HEK293 (cell line): ENCODE data around the gene B9D1.
A peak's percentile ranks its signal among the peaks of the same experiment; 100 is the strongest.

Experiments
- HOXD13 ChIP-seq: sonication (generic); formaldehyde crosslinking; IDR thresholded peaks from 2 replicates; pipeline ENCODE4 v1.8.0; 2022; ENCODE audit warnings: missing genetic modification reagents, borderline replicate concordance
- KLF1 ChIP-seq: fragments of 450-650 bp; formaldehyde crosslinking; IDR thresholded peaks from 2 replicates; pipeline ENCODE4 v1.5.1; 2016; ENCODE audit warnings: missing biosample characterization, missing genetic modification characterization
- MYNN ChIP-seq: fragments of 450-650 bp; formaldehyde crosslinking; IDR thresholded peaks from 2 replicates; pipeline ENCODE4 v1.5.1; 2016; ENCODE audit warnings: missing biosample characterization, missing genetic modification characterization, borderline replicate concordance
- MZF1 ChIP-seq: fragments of 450-650 bp; formaldehyde crosslinking; IDR thresholded peaks from 2 replicates; pipeline ENCODE4 v1.5.1; 2017; ENCODE audit warnings: missing biosample characterization, missing genetic modification characterization, borderline replicate concordance
- PRDM6 ChIP-seq: fragments of 450-650 bp; formaldehyde crosslinking; IDR thresholded peaks from 2 replicates; pipeline ENCODE4 v1.5.1; 2017; ENCODE audit warnings: missing biosample characterization, missing genetic modification characterization
- REST ChIP-seq: fragments of 450-650 bp; formaldehyde crosslinking; IDR thresholded peaks from 2 replicates; pipeline ENCODE4 v1.5.1; 2016; ENCODE audit warnings: missing biosample characterization, missing genetic modification characterization
- ZFHX2 ChIP-seq: fragments of 450-650 bp; formaldehyde crosslinking; conservative IDR thresholded peaks from 2 replicates; pipeline ENCODE4 v1.5.1; 2016; ENCODE audit warnings: missing biosample characterization, missing genetic modification characterization
- ZFP41 ChIP-seq: fragments of 450-650 bp; formaldehyde crosslinking; IDR thresholded peaks from 2 replicates; pipeline ENCODE4 v1.5.1; 2016; ENCODE audit warnings: missing biosample characterization, missing genetic modification characterization, borderline replicate concordance
- ZNF169 ChIP-seq: fragments of 450-650 bp; formaldehyde crosslinking; IDR thresholded peaks from 2 replicates; pipeline ENCODE4 v1.5.1; 2016; ENCODE audit warnings: missing biosample characterization, missing genetic modification characterization
- ZNF19 ChIP-seq: fragments of 450-650 bp; formaldehyde crosslinking; IDR thresholded peaks from 2 replicates; pipeline ENCODE4; 2016; ENCODE audit warnings: missing biosample characterization, missing genetic modification characterization, low read depth
- ZNF221 ChIP-seq: fragments of 450-650 bp; formaldehyde crosslinking; IDR thresholded peaks from 2 replicates; pipeline ENCODE4 v1.5.1; 2017; ENCODE audit warnings: missing biosample characterization, missing genetic modification characterization, borderline replicate concordance
- ZNF23 ChIP-seq: fragments of 450-650 bp; formaldehyde crosslinking; IDR thresholded peaks from 2 replicates; pipeline ENCODE4 v1.5.1; 2016; ENCODE audit warnings: missing biosample characterization, missing genetic modification characterization, borderline replicate concordance
- ZNF266 ChIP-seq: fragments of 450-650 bp; formaldehyde crosslinking; IDR thresholded peaks from 2 replicates; pipeline ENCODE4 v1.5.1; 2016; ENCODE audit warnings: missing biosample characterization, missing genetic modification characterization, low read depth
- ZNF280C ChIP-seq: fragments of 450-650 bp; formaldehyde crosslinking; IDR thresholded peaks from 2 replicates; pipeline ENCODE4 v1.5.1; 2016; ENCODE audit warnings: missing biosample characterization, missing genetic modification characterization
- ZNF302 ChIP-seq: fragments of 450-650 bp; formaldehyde crosslinking; IDR thresholded peaks from 2 replicates; pipeline ENCODE4 v1.5.1; 2016; ENCODE audit warnings: missing biosample characterization, missing genetic modification characterization, low read depth
- ZNF366 ChIP-seq: fragments of 450-650 bp; formaldehyde crosslinking; conservative IDR thresholded peaks from 2 replicates; pipeline ENCODE4 v1.5.1; 2016; ENCODE audit warnings: missing biosample characterization, missing genetic modification characterization
- ZNF37A ChIP-seq: fragments of 450-650 bp; IDR thresholded peaks from 2 replicates; pipeline ENCODE4 v1.5.1; 2018; ENCODE audit warnings: missing biosample characterization, missing genetic modification characterization
- ZNF423 ChIP-seq: fragments of 450-650 bp; formaldehyde crosslinking; IDR thresholded peaks from 2 replicates; pipeline ENCODE4 v1.5.1; 2016; ENCODE audit warnings: missing biosample characterization, missing genetic modification characterization
- ZNF513 ChIP-seq: fragments of 450-650 bp; IDR thresholded peaks from 2 replicates; pipeline ENCODE4 v1.5.1; 2018; ENCODE audit warnings: missing biosample characterization, missing genetic modification characterization
- ZNF558 ChIP-seq: fragments of 450-650 bp; formaldehyde crosslinking; IDR thresholded peaks from 2 replicates; pipeline ENCODE4 v1.5.1; 2016; ENCODE audit warnings: missing biosample characterization, missing genetic modification characterization
- ZNF571 ChIP-seq: fragments of 450-650 bp; formaldehyde crosslinking; IDR thresholded peaks from 2 replicates; pipeline ENCODE4 v1.5.0; 2017; ENCODE audit warnings: missing biosample characterization, missing genetic modification characterization
- ZNF585B ChIP-seq: fragments of 450-650 bp; formaldehyde crosslinking; IDR thresholded peaks from 2 replicates; pipeline ENCODE4 v1.5.1; 2016; ENCODE audit warnings: missing biosample characterization, missing genetic modification characterization
- ZNF654 ChIP-seq: fragments of 450-650 bp; formaldehyde crosslinking; IDR thresholded peaks from 2 replicates; pipeline ENCODE4 v1.5.1; 2016; ENCODE audit warnings: low read depth, missing biosample characterization, missing genetic modification characterization
- ZNF664 ChIP-seq: fragments of 450-650 bp; formaldehyde crosslinking; IDR thresholded peaks from 2 replicates; pipeline ENCODE4 v1.5.1; 2016; ENCODE audit warnings: missing biosample characterization, missing genetic modification characterization
- ZNF747 ChIP-seq: fragments of 450-650 bp; formaldehyde crosslinking; IDR thresholded peaks from 2 replicates; pipeline ENCODE4 v1.5.1; 2016; ENCODE audit warnings: missing biosample characterization, missing genetic modification characterization
- ZNF768 ChIP-seq: fragments of 450-650 bp; formaldehyde crosslinking; IDR thresholded peaks from 2 replicates; pipeline ENCODE4 v1.5.1; 2018; ENCODE audit warnings: missing biosample characterization, mild to moderate bottlenecking, missing genetic modification characterization
- ZNF776 ChIP-seq: fragments of 450-650 bp; formaldehyde crosslinking; IDR thresholded peaks from 2 replicates; pipeline ENCODE4 v1.5.0; 2017; ENCODE audit warnings: missing biosample characterization, missing genetic modification characterization, borderline replicate concordance
- ZNF792 ChIP-seq: fragments of 450-650 bp; formaldehyde crosslinking; IDR thresholded peaks from 2 replicates; pipeline ENCODE4 v1.5.1; 2016; ENCODE audit warnings: missing biosample characterization, missing genetic modification characterization
- ZSCAN16 ChIP-seq: fragments of 450-650 bp; formaldehyde crosslinking; IDR thresholded peaks from 2 replicates; pipeline ENCODE4 v1.5.1; 2016; ENCODE audit warnings: missing biosample characterization, missing genetic modification characterization

Gene B9D1

GRCh38 chr17:19362277-19363113 lies at the start of gene B9D1 (continued):
- TF ChIP-seq ZNF747, result no peak
- no peak for TF ChIP-seq ZNF221
- TF ChIP-seq ZNF423 (tag by site-specific recombination), result peak; percentile 87
- peak; percentile 42; the same call in 1 of the 2 replicates for TF ChIP-seq MZF1 (tag by site-specific recombination)
- no peak for TF ChIP-seq ZNF513 (tag by site-specific recombination)
- TF ChIP-seq ZNF776, result no peak
- no peak for TF ChIP-seq ZNF792
- no peak for TF ChIP-seq ZSCAN16 (tag by site-specific recombination)
- TF ChIP-seq ZNF768 (tag by site-specific recombination), result no peak
- 0 out of 2 replicates have a peak, but pooled peaks have one; percentile 14 for TF ChIP-seq ZFHX2
- no peak for TF ChIP-seq ZNF571
- peak; percentile 99 for TF ChIP-seq ZNF654
- TF ChIP-seq REST (tag by site-specific recombination), result no peak
- TF ChIP-seq ZNF37A (tag by site-specific recombination), result no peak
- TF ChIP-seq ZNF266 (tag by site-specific recombination), result no peak
- TF ChIP-seq ZNF280C, result no peak
- TF ChIP-seq HOXD13 (CRISPR knock-in tag), result no peak
- TF ChIP-seq ZNF585B (tag by site-specific recombination), result no peak
- TF ChIP-seq ZNF19, result no peak
- no peak for TF ChIP-seq ZNF558
- TF ChIP-seq ZNF169, result no peak
- TF ChIP-seq ZNF302 (tag by site-specific recombination), result no peak
- TF ChIP-seq ZNF23, result no peak
- no peak for TF ChIP-seq ZNF664
- no peak for TF ChIP-seq PRDM6 (tag by site-specific recombination)
- TF ChIP-seq MYNN, result peak; percentile 100
- no peak for TF ChIP-seq ZFP41
- peak; percentile 53 for TF ChIP-seq KLF1 (tag by site-specific recombination)
- no peak for TF ChIP-seq ZNF366
